Stimulated activated CD8-positive, alpha-beta memory T cell treated with anti-CD3 and anti-CD28 coated beads, Interleukin-12 subunit alpha, Interleukin-12 subunit beta, amount 100 ng/mL, for 24 hours (primary cell): ENCODE data around the gene VEZF1.

ENCODE experiments used
- DNase-seq: peaks from one replicate; pipeline ENCODE4 v3.0.0-alpha.2; 2020; ENCODE audit errors: extremely low read depth

Gene VEZF1

GRCh38 chr17:57987581-57988300 is at the start of gene VEZF1:
Gene VEZF1 (minus strand): TSS chr17:57988254. CDS start chr17:57988111, 143 bp downstream.
- DNase-seq, result peak; percentile 47

- no peak for DNase-seq
Measured at GRCh38 chr17:58032691-58033415, 44.8 kb upstream of the VEZF1 start.

- no peak for DNase-seq
Measured at GRCh38 chr17:58028578-58028977, 40.5 kb upstream of the VEZF1 start.

- DNase-seq, result no peak
Measured at GRCh38 chr17:58020401-58020800, 32.3 kb upstream of the VEZF1 start.

GRCh38 chr17:58019521-58019920 is 31.5 kb upstream of the VEZF1 start:
- no peak for DNase-seq

- DNase-seq, result no peak
Measured at GRCh38 chr17:58019039-58019438, 31.0 kb upstream of the VEZF1 start.

GRCh38 chr17:58010067-58010799 is 22.2 kb upstream of the VEZF1 start:
- DNase-seq, result no peak

- no peak for DNase-seq
Measured at GRCh38 chr17:58007781-58008706, 20.0 kb upstream of the VEZF1 start.

- peak; percentile 95 for DNase-seq
Measured at GRCh38 chr17:58006924-58007780, 19.1 kb upstream of the VEZF1 start, which contains the start of gene SRSF1. Gene SRSF1 (minus strand): TSS chr17:58007246. CDS start chr17:58007137, 109 bp downstream.

- DNase-seq, result peak; percentile 49
Measured at GRCh38 chr17:58006560-58006923, 18.5 kb upstream of the VEZF1 start.

- DNase-seq, result no peak
Measured at GRCh38 chr17:58005728-58006559, 17.9 kb upstream of the VEZF1 start.

GRCh38 chr17:58005031-58005727 is 17.1 kb upstream of the VEZF1 start:
- no peak for DNase-seq

- DNase-seq, result no peak
Measured at GRCh38 chr17:58004060-58004459, 16.0 kb upstream of the VEZF1 start.

- no peak for DNase-seq
Measured at GRCh38 chr17:58002973-58003372, 14.9 kb upstream of the VEZF1 start.

GRCh38 chr17:58002154-58002948 is 14.3 kb upstream of the VEZF1 start:
- DNase-seq, result no peak

GRCh38 chr17:58001461-58002124 is 13.5 kb upstream of the VEZF1 start:
- DNase-seq, result no peak

GRCh38 chr17:57999496-58000017 is 11.5 kb upstream of the VEZF1 start:
- no peak for DNase-seq
